Measurements from ENCODE around the gene ZNF532. TPM values are rescaled to one million over a fixed set of nuclear protein-coding genes. Genes with fewer than 3 reads are reported as not detected.

The ZNF532 gene
- polyA plus RNA-seq, 10 donors = 55.5 to 79.3 (median 68.5) TPM

- DNase-seq = no peak
Observed at GRCh38 chr18:58970943-58971790, 106.5 kb downstream of the ZNF532 start.

- no peak for DNase-seq
Observed at GRCh38 chr18:58975296-58975695, 110.6 kb downstream of the ZNF532 start.

- DNase-seq = no peak
Observed at GRCh38 chr18:58975781-58976180, 111.1 kb downstream of the ZNF532 start.

GRCh38 chr18:58977223-58977622 lies 112.5 kb downstream of the ZNF532 start:
- DNase-seq = no peak

GRCh38 chr18:58977801-58978200 lies 113.1 kb downstream of the ZNF532 start:
- no peak for DNase-seq

GRCh38 chr18:58978916-58979315 lies 114.2 kb downstream of the ZNF532 start:
- DNase-seq = no peak

GRCh38 chr18:58979615-58980014 lies 114.9 kb downstream of the ZNF532 start:
- DNase-seq = no peak

- DNase-seq = no peak
Observed at GRCh38 chr18:58980991-58981390, 116.3 kb downstream of the ZNF532 start.

- peak in 1 of 3 donors; percentile 54 for DNase-seq
Observed at GRCh38 chr18:58983260-58984155, 118.8 kb downstream of the ZNF532 start.

GRCh38 chr18:58988600-58988999 lies 123.9 kb downstream of the ZNF532 start:
- no peak for DNase-seq

- DNase-seq = no peak
Observed at GRCh38 chr18:58989184-58989759, 124.6 kb downstream of the ZNF532 start.

- no peak for DNase-seq
Observed at GRCh38 chr18:58990720-58991119, 126.0 kb downstream of the ZNF532 start.

- no peak for DNase-seq
Observed at GRCh38 chr18:58991167-58991798, 126.6 kb downstream of the ZNF532 start.

GRCh38 chr18:58992301-58993231 lies 127.9 kb downstream of the ZNF532 start:
- DNase-seq = peak in 1 of 3 donors; percentile 26

GRCh38 chr18:58993260-58993659 lies 128.6 kb downstream of the ZNF532 start:
- peak; percentile 47 to 87 (median 69) for DNase-seq

- no peak for DNase-seq
Observed at GRCh38 chr18:58995663-58996062, 131.0 kb downstream of the ZNF532 start.

GRCh38 chr18:58996131-58996641 lies 131.5 kb downstream of the ZNF532 start:
- peak in 2 of 3 donors; percentile 59 to 77 for DNase-seq

- DNase-seq = no peak
Observed at GRCh38 chr18:58996696-58997095, 132.0 kb downstream of the ZNF532 start.

GRCh38 chr18:58997811-58998337 lies 133.2 kb downstream of the ZNF532 start:
- DNase-seq = peak; percentile 59 to 88 (median 71)

Data from muscle of back (tissue), 11 donors.